IPS DF 19.7 (cell line): ENCODE measurements around the gene FAM167B.
A peak's percentile ranks its signal among the peaks of the same experiment; 100 is the strongest.

Experiments used
- DNase-seq: peaks from one replicate; pipeline ENCODE4 v3.0.0-alpha.2; 2013; ENCODE audit warnings: low read depth, low spot score

FAM167B gene

GRCh38 chr1:32223683-32224082 is 23.3 kb upstream of the FAM167B start:
- DNase-seq = no peak

- DNase-seq = no peak
Measured at GRCh38 chr1:32224285-32224684, 22.7 kb upstream of the FAM167B start.

GRCh38 chr1:32228771-32229170 is 18.3 kb upstream of the FAM167B start:
- no peak for DNase-seq

GRCh38 chr1:32231843-32232432 is 15.1 kb upstream of the FAM167B start:
- no peak for DNase-seq

GRCh38 chr1:32232558-32233304 is 14.3 kb upstream of the FAM167B start:
- no peak for DNase-seq

- no peak for DNase-seq
Measured at GRCh38 chr1:32234792-32235191, 12.2 kb upstream of the FAM167B start.

- no peak for DNase-seq
Measured at GRCh38 chr1:32239337-32239736, 7.7 kb upstream of the FAM167B start.

- DNase-seq = no peak
Measured at GRCh38 chr1:32239790-32240139, 7.3 kb upstream of the FAM167B start.

GRCh38 chr1:32240140-32240951 is 6.7 kb upstream of the FAM167B start:
- DNase-seq = peak; percentile 76

GRCh38 chr1:32241001-32241763 is 5.8 kb upstream of the FAM167B start:
- no peak for DNase-seq

- DNase-seq = no peak
Measured at GRCh38 chr1:32242341-32242851, 4.6 kb upstream of the FAM167B start.

- DNase-seq = no peak
Measured at GRCh38 chr1:32247452-32247851, 430 bp downstream of the FAM167B start.

- DNase-seq = peak; percentile 88
Measured at GRCh38 chr1:32247983-32248889, 1.2 kb downstream of the FAM167B start.

GRCh38 chr1:32249831-32250525 is 3.0 kb downstream of the FAM167B start:
- no peak for DNase-seq

- no peak for DNase-seq
Measured at GRCh38 chr1:32250893-32251716, 4.1 kb downstream of the FAM167B start, which contains the start of gene LCK. LCK (plus strand) TSS chr1:32251265; CDS start chr1:32274330, 23,065 bp downstream.

GRCh38 chr1:32255072-32256071 is 8.3 kb downstream of the FAM167B start:
- DNase-seq = no peak

- DNase-seq = no peak
Measured at GRCh38 chr1:32256473-32257226, 9.6 kb downstream of the FAM167B start.
